ENCODE measurements around the gene MAPRE3. TPM values are rescaled to one million over a fixed set of nuclear protein-coding genes. Genes with fewer than 3 reads are reported as not detected.

The MAPRE3 gene
- total RNA-seq, 1 experiment from 2014 or later = 4.9 TPM

DNA sequence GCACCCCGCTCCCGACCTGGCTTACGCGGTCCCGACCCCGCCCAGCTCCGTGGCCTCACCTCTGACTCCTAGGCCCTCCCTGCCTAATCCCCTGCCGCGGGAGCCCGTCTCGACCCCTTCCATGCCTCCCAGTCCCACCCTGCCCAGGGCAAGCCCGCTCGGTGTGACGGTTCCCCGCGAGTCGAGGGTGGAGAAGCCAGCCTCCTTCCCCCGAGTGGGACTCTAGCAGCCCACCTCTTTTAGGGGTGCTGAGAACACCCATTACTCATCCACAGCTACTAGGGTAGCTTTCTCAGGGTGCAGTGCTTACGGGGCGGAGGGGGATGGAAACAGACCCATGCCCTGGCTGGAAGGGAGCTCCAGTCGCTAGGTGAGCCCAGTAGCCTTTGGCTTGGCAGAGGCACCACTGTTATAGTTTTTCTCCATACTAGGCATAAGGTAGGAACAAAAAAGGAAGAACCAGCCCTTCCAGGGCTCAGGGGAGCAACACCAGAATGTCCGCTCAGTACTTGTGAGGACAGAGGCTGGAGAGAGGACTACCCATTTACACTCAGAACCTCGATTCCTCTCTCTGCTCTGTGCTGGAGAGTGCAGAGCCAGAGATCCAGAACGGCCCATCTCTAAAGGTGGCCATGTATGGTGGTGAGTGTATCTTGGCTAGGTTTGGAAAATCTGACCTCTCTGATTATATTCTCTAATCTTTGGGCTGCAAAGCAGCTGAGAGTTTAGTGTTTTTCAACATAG is 81.6 kb downstream of the MAPRE3 start:
- H3K27me3 Mint-ChIP-seq (ENCODE audit: insufficient read depth, unreplicated experiment) = peaks cover 10% of the 10 kb centered on the region
- Histone ChIP-seq H3K36me3 (ENCODE audit: control insufficient read depth, insufficient read depth, low read length) (no peaks in the 10 kb centered on the region), H3K9me3 (no peaks in the 10 kb centered on the region), H3K4me1 (0 out of 2 replicates have a peak, but pooled peaks cover 6% of the 10 kb centered on the region), H3K4me3 (ENCODE audit: low read depth, low read length) (peak overlapping the region; percentile 96), H3K27me3 (replicated peaks; ENCODE audit: control insufficient read depth, insufficient read depth, low read length) (no peaks in the 10 kb centered on the region)
- POLR2A ChIA-PET = interaction anchor here (0.7 to 2.5 kb wide), 5 partner anchors 11 to 106 kb away, joined by 3 to 27 read pairs (median 6); partner anchors contain the start of genes OST4 and TMEM214
- peak overlapping the region; percentile 100 for H3K27ac Mint-ChIP-seq (ENCODE audit: unreplicated experiment)
- CTCF ChIA-PET = interaction anchor here (1.4 to 3.3 kb wide), 5 partner anchors 7 to 90 kb away, joined by 4 to 21 read pairs (median 10); partner anchors contain the start of genes KHK and OST4
- H3K9me3 Mint-ChIP-seq (ENCODE audit: unreplicated experiment) = peaks cover 9% of the 10 kb centered on the region
- TF ChIP-seq, protein P1, sequence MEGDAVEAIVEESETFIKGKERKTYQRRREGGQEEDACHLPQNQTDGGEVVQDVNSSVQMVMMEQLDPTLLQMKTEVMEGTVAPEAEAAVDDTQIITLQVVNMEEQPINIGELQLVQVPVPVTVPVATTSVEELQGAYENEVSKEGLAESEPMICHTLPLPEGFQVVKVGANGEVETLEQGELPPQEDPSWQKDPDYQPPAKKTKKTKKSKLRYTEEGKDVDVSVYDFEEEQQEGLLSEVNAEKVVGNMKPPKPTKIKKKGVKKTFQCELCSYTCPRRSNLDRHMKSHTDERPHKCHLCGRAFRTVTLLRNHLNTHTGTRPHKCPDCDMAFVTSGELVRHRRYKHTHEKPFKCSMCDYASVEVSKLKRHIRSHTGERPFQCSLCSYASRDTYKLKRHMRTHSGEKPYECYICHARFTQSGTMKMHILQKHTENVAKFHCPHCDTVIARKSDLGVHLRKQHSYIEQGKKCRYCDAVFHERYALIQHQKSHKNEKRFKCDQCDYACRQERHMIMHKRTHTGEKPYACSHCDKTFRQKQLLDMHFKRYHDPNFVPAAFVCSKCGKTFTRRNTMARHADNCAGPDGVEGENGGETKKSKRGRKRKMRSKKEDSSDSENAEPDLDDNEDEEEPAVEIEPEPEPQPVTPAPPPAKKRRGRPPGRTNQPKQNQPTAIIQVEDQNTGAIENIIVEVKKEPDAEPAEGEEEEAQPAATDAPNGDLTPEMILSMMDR (IDR thresholded peaks at IDR 0.05; ENCODE audit: insufficient read depth in 1 of 2, low read depth in 1 of 2, low read length in 1 of 2, severe bottlenecking in 1 of 2, unreplicated experiment in 1 of 2) = no peak
- peaks cover 31% of the 10 kb centered on the region for H3K4me1 Mint-ChIP-seq (ENCODE audit: low read depth, unreplicated experiment)
- H3K4me3 Mint-ChIP-seq (ENCODE audit: unreplicated experiment) = peak overlapping the region; percentile 80
- peaks cover 53% of the 10 kb centered on the region for H3K36me3 Mint-ChIP-seq (ENCODE audit: insufficient read depth, unreplicated experiment)
- peak in 1 of 2 experiments; percentile 54 for DNase-seq
- intact Hi-C loops (cut with micrococcal nuclease; ENCODE audit: unreplicated experiment) = loop anchor here (1.0 kb wide), 1 partner anchor 19 kb away; the partner anchor contains the start of gene OST4
- BruUV-seq (replicated peaks) = TSS peak; percentile 6

DNA sequence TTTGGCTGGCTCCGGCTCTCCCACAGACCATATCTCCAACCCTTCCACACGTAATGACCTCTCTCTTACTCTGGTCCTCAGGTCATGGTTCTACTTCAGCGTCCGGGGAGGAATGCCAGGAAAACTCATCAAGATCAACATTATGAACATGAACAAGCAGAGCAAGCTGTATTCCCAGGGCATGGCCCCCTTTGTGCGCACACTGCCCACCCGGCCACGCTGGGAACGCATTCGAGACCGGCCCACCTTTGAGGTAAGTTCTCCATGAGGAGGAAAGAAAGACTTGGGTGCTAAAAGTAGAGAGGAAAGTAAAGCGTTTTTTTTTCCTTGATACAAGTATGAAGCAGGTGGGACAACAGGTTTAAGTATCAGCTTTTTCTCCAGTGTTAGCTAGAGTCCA is 82.9 kb downstream of the MAPRE3 start:
- Histone ChIP-seq H3K4me3 (ENCODE audit: low read depth, low read length) (no peak overlapping the region), H3K27me3 (replicated peaks; ENCODE audit: control insufficient read depth, insufficient read depth, low read length) (no peaks in the 10 kb centered on the region), H3K4me1 (0 out of 2 replicates have a peak, but pooled peaks cover 6% of the 10 kb centered on the region), H3K36me3 (ENCODE audit: control insufficient read depth, insufficient read depth, low read length) (no peaks in the 10 kb centered on the region), H3K9me3 (no peaks in the 10 kb centered on the region)
- peaks cover 52% of the 10 kb centered on the region for H3K36me3 Mint-ChIP-seq (ENCODE audit: insufficient read depth, unreplicated experiment)
- peak overlapping the region; percentile 51 for H3K4me3 Mint-ChIP-seq (ENCODE audit: unreplicated experiment)
- H3K27me3 Mint-ChIP-seq (ENCODE audit: insufficient read depth, unreplicated experiment) = peaks cover 10% of the 10 kb centered on the region
- no peak overlapping the region for H3K27ac Mint-ChIP-seq (ENCODE audit: unreplicated experiment)
- CTCF ChIA-PET = no interaction called here
- DNase-seq = no peak
- peaks cover 9% of the 10 kb centered on the region for H3K9me3 Mint-ChIP-seq (ENCODE audit: unreplicated experiment)
- POLR2A ChIA-PET = no interaction called here
- TF ChIP-seq, protein P1 (IDR thresholded peaks at IDR 0.05; ENCODE audit: insufficient read depth in 1 of 2, low read depth in 1 of 2, low read length in 1 of 2, severe bottlenecking in 1 of 2, unreplicated experiment in 1 of 2) = no peak
- BruUV-seq (replicated peaks) = no TSS peak
- H3K4me1 Mint-ChIP-seq (ENCODE audit: low read depth, unreplicated experiment) = peaks cover 31% of the 10 kb centered on the region
- intact Hi-C loops (cut with micrococcal nuclease; ENCODE audit: unreplicated experiment) = no loop called here

DNA sequence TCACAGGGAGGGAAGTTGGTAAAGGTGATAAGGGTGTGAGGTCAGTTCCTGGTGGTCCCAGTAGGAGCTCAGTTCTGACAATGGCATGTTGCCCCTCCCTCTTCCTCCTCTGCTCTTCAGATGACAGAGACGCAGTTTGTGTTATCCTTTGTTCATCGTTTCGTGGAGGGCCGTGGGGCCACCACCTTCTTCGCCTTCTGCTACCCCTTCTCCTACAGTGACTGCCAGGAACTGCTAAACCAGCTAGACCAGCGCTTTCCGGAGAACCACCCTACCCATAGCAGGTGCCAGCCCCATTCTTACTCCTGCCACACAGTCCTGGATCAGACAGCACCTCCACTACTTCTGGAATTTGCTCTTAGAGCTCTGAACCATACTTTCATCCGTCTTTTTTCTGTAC is 83.3 kb downstream of the MAPRE3 start:
- BruUV-seq (replicated peaks) = no TSS peak
- Mint-ChIP-seq H3K27me3 (ENCODE audit: insufficient read depth, unreplicated experiment) (peaks cover 10% of the 10 kb centered on the region), H3K9me3 (ENCODE audit: unreplicated experiment) (peaks cover 9% of the 10 kb centered on the region), H3K36me3 (ENCODE audit: insufficient read depth, unreplicated experiment) (peaks cover 51% of the 10 kb centered on the region), H3K27ac (ENCODE audit: unreplicated experiment) (no peak overlapping the region), H3K4me3 (ENCODE audit: unreplicated experiment) (no peak overlapping the region), H3K4me1 (ENCODE audit: low read depth, unreplicated experiment) (peaks cover 31% of the 10 kb centered on the region)
- intact Hi-C loops (cut with micrococcal nuclease; ENCODE audit: unreplicated experiment) = no loop called here
- POLR2A ChIA-PET = no interaction called here
- H3K27me3 ChIP-seq (replicated peaks; ENCODE audit: control insufficient read depth, insufficient read depth, low read length) = no peaks in the 10 kb centered on the region
- H3K36me3 ChIP-seq (ENCODE audit: control insufficient read depth, insufficient read depth, low read length) = no peaks in the 10 kb centered on the region
- TF ChIP-seq, protein P1 (IDR thresholded peaks at IDR 0.05; ENCODE audit: insufficient read depth in 1 of 2, low read depth in 1 of 2, low read length in 1 of 2, severe bottlenecking in 1 of 2, unreplicated experiment in 1 of 2) = no peak
- no peak for DNase-seq
- H3K9me3 ChIP-seq = no peaks in the 10 kb centered on the region
- CTCF ChIA-PET = no interaction called here
- H3K4me1 ChIP-seq = 0 out of 2 replicates have a peak, but pooled peaks cover 6% of the 10 kb centered on the region
- no peak overlapping the region for H3K4me3 ChIP-seq (ENCODE audit: low read depth, low read length)

All from Caco-2 (cell line).